ENCODE measurements around the gene ENAH.

- no peak for TF ChIP-seq POLR2A (IDR thresholded peaks at IDR 0.05)
- TF ChIP-seq, protein P1, sequence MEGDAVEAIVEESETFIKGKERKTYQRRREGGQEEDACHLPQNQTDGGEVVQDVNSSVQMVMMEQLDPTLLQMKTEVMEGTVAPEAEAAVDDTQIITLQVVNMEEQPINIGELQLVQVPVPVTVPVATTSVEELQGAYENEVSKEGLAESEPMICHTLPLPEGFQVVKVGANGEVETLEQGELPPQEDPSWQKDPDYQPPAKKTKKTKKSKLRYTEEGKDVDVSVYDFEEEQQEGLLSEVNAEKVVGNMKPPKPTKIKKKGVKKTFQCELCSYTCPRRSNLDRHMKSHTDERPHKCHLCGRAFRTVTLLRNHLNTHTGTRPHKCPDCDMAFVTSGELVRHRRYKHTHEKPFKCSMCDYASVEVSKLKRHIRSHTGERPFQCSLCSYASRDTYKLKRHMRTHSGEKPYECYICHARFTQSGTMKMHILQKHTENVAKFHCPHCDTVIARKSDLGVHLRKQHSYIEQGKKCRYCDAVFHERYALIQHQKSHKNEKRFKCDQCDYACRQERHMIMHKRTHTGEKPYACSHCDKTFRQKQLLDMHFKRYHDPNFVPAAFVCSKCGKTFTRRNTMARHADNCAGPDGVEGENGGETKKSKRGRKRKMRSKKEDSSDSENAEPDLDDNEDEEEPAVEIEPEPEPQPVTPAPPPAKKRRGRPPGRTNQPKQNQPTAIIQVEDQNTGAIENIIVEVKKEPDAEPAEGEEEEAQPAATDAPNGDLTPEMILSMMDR (IDR thresholded peaks at IDR 0.05) = no peak
Observed at GRCh38 chr1:225525377-225525776, 127.5 kb downstream of the ENAH start.

Data from esophagus squamous epithelium (tissue), 4 donors.